H9 (cell line): ENCODE data around the gene CADPS. TPM values are rescaled to one million over a fixed set of nuclear protein-coding genes. Genes with fewer than 3 reads are reported as not detected.

Source experiments
- DNase-seq: peaks from one replicate; pipeline ENCODE4 v3.0.0-alpha.2; 2017
- H2AFZ ChIP-seq: one replicate; pipeline ENCODE4 v1.6.1; 2013; ENCODE audit warnings: mild to moderate bottlenecking, low read length, control low read depth, moderate library complexity
- H2AK5ac ChIP-seq: 2 replicates; pipeline ENCODE4 v1.6.1; 2013; ENCODE audit warnings: low read length, control low read depth, mixed read lengths; ENCODE audit not compliant: insufficient read length
- H2BK120ac ChIP-seq: one replicate; pipeline ENCODE4 v1.6.1; 2013; ENCODE audit warnings: low read depth, mild to moderate bottlenecking, low read length, control low read depth, inconsistent platforms; ENCODE audit not compliant: poor library complexity, severe bottlenecking
- H2BK12ac ChIP-seq: 2 replicates; pipeline ENCODE4 v1.6.1; 2013; ENCODE audit warnings: low read length, control low read depth, mixed read lengths, low read depth; ENCODE audit not compliant: insufficient read length
- H2BK15ac ChIP-seq: 2 replicates; pipeline ENCODE4 v1.6.1; 2013; ENCODE audit warnings: low read depth, low read length, control low read depth
- H2BK20ac ChIP-seq: one replicate; pipeline ENCODE4 v1.6.1; 2013; ENCODE audit warnings: low read depth, mild to moderate bottlenecking, low read length, control low read depth, inconsistent platforms; ENCODE audit not compliant: poor library complexity, severe bottlenecking
- H2BK5ac ChIP-seq: 2 replicates; pipeline ENCODE4 v1.6.1; 2013; ENCODE audit warnings: low read length, control low read depth, mixed read lengths; ENCODE audit not compliant: insufficient read length
- H3K14ac ChIP-seq: 2 replicates; pipeline ENCODE4 v1.6.1; 2013; ENCODE audit warnings: low read length, control low read depth; ENCODE audit not compliant: insufficient read depth
- H3K18ac ChIP-seq: 2 replicates; pipeline ENCODE4 v1.6.1; 2013; ENCODE audit warnings: low read depth, mild to moderate bottlenecking, mixed read lengths, low read length, control low read depth; ENCODE audit not compliant: insufficient read length
- H3K23ac ChIP-seq: 2 replicates; pipeline ENCODE4 v1.6.1; 2013; ENCODE audit warnings: low read length, control low read depth, mixed read lengths, low read depth; ENCODE audit not compliant: insufficient read length
- H3K23me2 ChIP-seq: 2 replicates; pipeline ENCODE4 v1.6.1; 2013; ENCODE audit warnings: low read depth, mild to moderate bottlenecking, mixed read lengths, low read length, control low read depth; ENCODE audit not compliant: insufficient read length, poor library complexity, severe bottlenecking
- H3K27ac ChIP-seq: 2 replicates; pipeline ENCODE4 v1.5.1; 2013; ENCODE audit warnings: low read length, control low read depth, mixed read lengths, low read depth; ENCODE audit not compliant: insufficient read length
- H3K27me3 ChIP-seq: 2 replicates; pipeline ENCODE4 v1.6.1; 2013; ENCODE audit warnings: low read length, control low read depth, inconsistent platforms; ENCODE audit not compliant: insufficient read depth
- H3K4ac ChIP-seq: 2 replicates; pipeline ENCODE4 v1.6.1; 2013; ENCODE audit warnings: low read depth, mild to moderate bottlenecking, control low read depth, inconsistent platforms, low read length, moderate library complexity
- H3K4me1 ChIP-seq: 2 replicates; pipeline ENCODE4 v1.6.1; 2013; ENCODE audit warnings: low read length, control low read depth, inconsistent platforms; ENCODE audit not compliant: insufficient read depth
- H3K4me2 ChIP-seq: 2 replicates; pipeline ENCODE4 v1.6.1; 2013; ENCODE audit warnings: low read length, control low read depth, mixed read lengths; ENCODE audit not compliant: insufficient read length, insufficient read depth
- H3K56ac ChIP-seq: 2 replicates; pipeline ENCODE4 v1.6.1; 2013; ENCODE audit warnings: low read depth, mild to moderate bottlenecking, mixed read lengths, low read length, control low read depth; ENCODE audit not compliant: insufficient read length
- H3K79me1 ChIP-seq: 2 replicates; pipeline ENCODE4 v1.6.1; 2013; ENCODE audit warnings: low read depth, mild to moderate bottlenecking, moderate library complexity, low read length, control low read depth, inconsistent platforms; ENCODE audit not compliant: insufficient read depth, poor library complexity, severe bottlenecking
- H3K79me2 ChIP-seq: 2 replicates; pipeline ENCODE4 v1.6.1; 2013; ENCODE audit warnings: low read length, control low read depth, inconsistent platforms; ENCODE audit not compliant: insufficient read depth
- H3K9ac ChIP-seq: 2 replicates; pipeline ENCODE4 v1.6.1; 2013; ENCODE audit warnings: low read length, control low read depth, mixed read lengths; ENCODE audit not compliant: insufficient read length; ENCODE audit errors: extremely low read depth
- H3K9me3 ChIP-seq: one replicate; pipeline ENCODE4 v1.6.1; 2013; ENCODE audit warnings: low read depth, low read length, inconsistent platforms; ENCODE audit not compliant: control insufficient read depth
- H3T11ph ChIP-seq: one replicate; pipeline ENCODE4 v1.6.1; 2013; ENCODE audit warnings: mild to moderate bottlenecking, low read length, control low read depth, inconsistent platforms
- H4K20me1 ChIP-seq: one replicate; pipeline ENCODE4 v1.6.1; 2013; ENCODE audit not compliant: control insufficient read depth, insufficient read length, insufficient read depth
- H4K5ac ChIP-seq: 2 replicates; pipeline ENCODE4 v1.6.1; 2013; ENCODE audit warnings: low read depth, mild to moderate bottlenecking, mixed read lengths, low read length, control low read depth; ENCODE audit not compliant: insufficient read length
- H4K8ac ChIP-seq: replicated peaks from 2 replicates; pipeline ENCODE4 v1.6.1; 2013; ENCODE audit warnings: low read length, control low read depth, mixed read lengths, low read depth; ENCODE audit not compliant: insufficient read length
- H4K91ac ChIP-seq: 2 replicates; pipeline ENCODE4 v1.6.1; 2013; ENCODE audit warnings: low read depth, mild to moderate bottlenecking, moderate library complexity, mixed read lengths, low read length, control low read depth; ENCODE audit not compliant: insufficient read length
- H3K27ac Mint-ChIP-seq, 3 experiments: 2 replicates in 2 of 3; 3 replicates in 1 of 3; pipeline ENCODE4 v1.8.0; 2020 to 2021; ENCODE audit warnings: mixed read lengths in 3 of 3, mild to moderate bottlenecking in 1 of 3, moderate library complexity in 1 of 3
- H3K27me3 Mint-ChIP-seq: 2 replicates; pipeline ENCODE4 v1.8.0; 2021; ENCODE audit warnings: low read depth, mild to moderate bottlenecking, moderate library complexity, mixed read lengths
- H3K36me3 Mint-ChIP-seq, 3 experiments: 2 replicates in 2 of 3; 3 replicates in 1 of 3; pipeline ENCODE4 v1.8.0; 2020 to 2021; ENCODE audit warnings: low read depth in 3 of 3, mixed read lengths in 3 of 3; ENCODE audit not compliant: insufficient read depth in 1 of 3
- H3K4me1 Mint-ChIP-seq, 2 experiments: 2 replicates each; pipeline ENCODE4 v1.8.0; 2020; ENCODE audit warnings: mixed read lengths in 2 of 2
- H3K4me3 Mint-ChIP-seq, 2 experiments: 2 replicates in 1 of 2; 3 replicates in 1 of 2; pipeline ENCODE4 v1.8.0; 2020 to 2021; ENCODE audit warnings: mild to moderate bottlenecking in 2 of 2, mixed read lengths in 2 of 2, moderate library complexity in 1 of 2
- H3K9me3 Mint-ChIP-seq, 2 experiments: 2 replicates in 1 of 2; 3 replicates in 1 of 2; pipeline ENCODE4 v1.8.0; 2020; ENCODE audit warnings: mild to moderate bottlenecking in 2 of 2, mixed read lengths in 2 of 2, moderate library complexity in 1 of 2
- CTCF ChIP-seq: fragments of 200-600 bp; sonication (generic); conservative IDR thresholded peaks from 3 replicates; pipeline ENCODE4 v1.8.0; 2021; ENCODE audit warnings: antibody characterized with exemption, mild to moderate bottlenecking
- WGBS: extraction: QIAGEN DNeasy Blood & Tissue Kit; methylation state at CpG from one replicate; pipeline ENCODE4 v1.1.7; 2013; ENCODE audit warnings: missing lambda C conversion rate, low lambda C conversion rate, mixed read lengths; ENCODE audit not compliant: insufficient read length; ENCODE audit errors: extremely low coverage; 5-methylcytosine and 5-hydroxymethylcytosine counted together
- total RNA-seq: library from RNA; stranded (reverse); gene quantifications from 2 replicates; pipeline ENCODE4 v1.2.1, GENCODE V29; 2021

CADPS gene
- total RNA-seq, 1 experiment from 2014 or later: 6.6 TPM

- no peak for DNase-seq
- no peaks in the 10 kb centered on the region for H3K9me3 ChIP-seq
- no peaks in the 10 kb centered on the region for H4K20me1 ChIP-seq
- H3K14ac ChIP-seq: no peak overlapping the region
- H2AK5ac ChIP-seq: no peak overlapping the region
- no peak overlapping the region for H3K9ac ChIP-seq
- no peak overlapping the region for H2BK15ac ChIP-seq
- no peaks in the 10 kb centered on the region for H3K79me1 ChIP-seq
- no peak overlapping the region for H3K56ac ChIP-seq
- H3T11ph ChIP-seq: no peak overlapping the region
- no peak overlapping the region for H3K4me2 ChIP-seq
- WGBS: no CpG with 5 or more reads among the region's 7 CpGs
- no peak for TF ChIP-seq CTCF
- H2BK5ac ChIP-seq: no peak overlapping the region
- no peak overlapping the region for H3K18ac ChIP-seq
- no peaks in the 10 kb centered on the region for H3K4me1 ChIP-seq
- H2BK20ac ChIP-seq: no peak overlapping the region
- Mint-ChIP-seq H3K9me3 (no peaks in the 10 kb centered on the region), H3K27me3 (no peaks in the 10 kb centered on the region), H3K4me1 (peaks cover 2 to 4% of the 10 kb centered on the region in 2 experiments; a peak in 3 of 4 replicates), H3K27ac (no peak overlapping the region), H3K36me3 (no peaks in the 10 kb centered on the region), H3K4me3 (no peak overlapping the region)
- no peak overlapping the region for H3K23ac ChIP-seq
- H2AFZ ChIP-seq: no peak overlapping the region
- no peak overlapping the region for H3K4ac ChIP-seq
- no peak overlapping the region for H2BK120ac ChIP-seq
- H3K79me2 ChIP-seq: no peaks in the 10 kb centered on the region
- no peaks in the 10 kb centered on the region for H3K27me3 ChIP-seq
- H2BK12ac ChIP-seq: no peak overlapping the region
- H3K23me2 ChIP-seq: no peaks in the 10 kb centered on the region
- H3K27ac ChIP-seq: no peak overlapping the region
- H4K91ac ChIP-seq: no peak overlapping the region
- no peak overlapping the region for H4K8ac ChIP-seq
- no peak overlapping the region for H4K5ac ChIP-seq
Observed at GRCh38 chr3:62653796-62654195, 221.4 kb downstream of the CADPS start.
